Measurements from ENCODE around the gene TMEM273. TPM values are rescaled to one million over a fixed set of nuclear protein-coding genes. Genes with fewer than 3 reads are reported as not detected.

Gene TMEM273
- total RNA-seq, 5 donors from 2014 or later (not counting 1 experiment from before 2014, with no cell fraction given) = 8.4 to 22.9 (median 15.6) TPM

DNA sequence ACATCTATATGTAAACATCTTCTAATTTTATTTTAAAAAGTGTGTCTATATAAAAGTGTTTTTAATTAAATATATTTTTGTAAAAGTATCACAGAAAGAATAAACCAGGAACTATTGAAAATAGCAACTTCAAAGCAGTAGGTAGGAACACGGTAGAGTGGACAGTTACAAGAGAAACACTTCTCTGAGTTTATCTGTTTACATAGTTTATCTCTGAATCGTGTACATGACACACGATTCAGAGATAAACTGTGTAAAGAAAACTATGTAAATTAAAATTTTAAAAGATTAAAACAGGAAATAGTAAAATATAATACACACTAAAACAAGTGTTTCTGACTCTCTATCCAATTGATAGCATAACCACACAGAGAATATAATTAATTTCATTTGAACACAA lies 29.3 kb downstream of the TMEM273 start:
- no peaks in the 10 kb centered on the region for H3K36me3 Mint-ChIP-seq
- no CpG with 5 or more reads among the region's 3 CpGs for WGBS (ENCODE audit: insufficient coverage)
- Histone ChIP-seq H3K36me3 (ENCODE audit: control insufficient read depth in 2 of 2, extremely low read depth in 1 of 2, insufficient read depth in 1 of 2, low read length in 1 of 2) (no peaks in the 10 kb centered on the region), H3K4me3 (ENCODE audit: control insufficient read depth in 1 of 2, extremely low read depth in 1 of 2, low read length in 1 of 2) (no peak overlapping the region), H3K4me1 (ENCODE audit: control insufficient read depth in 1 of 2, extremely low read depth in 1 of 2, insufficient read depth in 2 of 2, low read length in 2 of 2) (peaks cover 0 to 6% of the 10 kb centered on the region in 2 experiments), H3K27ac (ENCODE audit: low read length) (no peak overlapping the region), H3K9me3 (no peaks in the 10 kb centered on the region), H3K27me3 (replicated peaks in 1 of 2; ENCODE audit: control insufficient read depth in 2 of 2, extremely low read depth in 1 of 2, insufficient read depth in 2 of 2, low read length in 1 of 2) (peaks cover 0 to 6% of the 10 kb centered on the region in 2 experiments)
- no peak for DNase-seq
- ChIA-PET CTCF (no interaction called here), POLR2A (no interaction called here)
- no peak overlapping the region for H3K27ac Mint-ChIP-seq
- no peak overlapping the region for H3K4me3 Mint-ChIP-seq
- H3K27me3 Mint-ChIP-seq = peaks cover 0 to 18% of the 10 kb centered on the region in 2 donors
- no peak for ATAC-seq (replicated peaks in 1 of 4)
- H3K9me3 Mint-ChIP-seq = no peaks in the 10 kb centered on the region
- peaks cover 3 to 18% (median 9%) of the 10 kb centered on the region in 3 donors for H3K4me1 Mint-ChIP-seq

DNA sequence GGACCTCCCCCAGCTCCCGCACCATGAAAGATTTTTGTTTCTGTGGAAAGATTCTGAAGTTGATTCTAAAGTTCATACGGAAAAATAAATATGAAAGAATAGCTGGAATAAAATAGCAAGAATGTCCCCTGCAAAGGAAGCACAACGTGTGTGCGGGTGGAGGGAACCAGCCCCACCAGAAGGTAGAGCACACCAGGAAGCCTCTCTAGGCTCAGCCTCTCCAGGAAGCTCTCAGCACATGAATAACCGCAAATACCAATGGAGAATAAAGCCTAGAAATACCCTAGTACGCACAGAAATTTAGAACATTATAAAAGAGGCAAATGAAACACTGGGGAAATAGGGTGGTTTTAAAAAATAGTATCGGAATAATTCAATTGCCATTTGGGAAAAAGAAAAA lies 29.8 kb downstream of the TMEM273 start:
- H3K9me3 Mint-ChIP-seq = no peaks in the 10 kb centered on the region
- WGBS (ENCODE audit: insufficient coverage) = 83% methylated on average over 3 of the region's 7 CpGs
- Histone ChIP-seq H3K4me1 (ENCODE audit: control insufficient read depth in 1 of 2, extremely low read depth in 1 of 2, insufficient read depth in 2 of 2, low read length in 2 of 2) (peaks cover 0 to 6% of the 10 kb centered on the region in 2 experiments), H3K4me3 (ENCODE audit: control insufficient read depth in 1 of 2, extremely low read depth in 1 of 2, low read length in 1 of 2) (no peak overlapping the region), H3K36me3 (ENCODE audit: control insufficient read depth in 2 of 2, extremely low read depth in 1 of 2, insufficient read depth in 1 of 2, low read length in 1 of 2) (no peaks in the 10 kb centered on the region), H3K27me3 (replicated peaks in 1 of 2; ENCODE audit: control insufficient read depth in 2 of 2, extremely low read depth in 1 of 2, insufficient read depth in 2 of 2, low read length in 1 of 2) (peaks cover 0 to 8% of the 10 kb centered on the region in 2 experiments), H3K9me3 (no peaks in the 10 kb centered on the region), H3K27ac (ENCODE audit: low read length) (no peak overlapping the region)
- H3K27me3 Mint-ChIP-seq = peaks cover 0 to 20% of the 10 kb centered on the region in 2 donors
- peaks cover 1 to 18% (median 9%) of the 10 kb centered on the region in 3 donors for H3K4me1 Mint-ChIP-seq
- ChIA-PET CTCF (no interaction called here), POLR2A (no interaction called here)
- H3K36me3 Mint-ChIP-seq = no peaks in the 10 kb centered on the region
- ATAC-seq (replicated peaks in 1 of 4) (no peak), DNase-seq (no peak)
- no peak overlapping the region for H3K4me3 Mint-ChIP-seq
- H3K27ac Mint-ChIP-seq = no peak overlapping the region

DNA sequence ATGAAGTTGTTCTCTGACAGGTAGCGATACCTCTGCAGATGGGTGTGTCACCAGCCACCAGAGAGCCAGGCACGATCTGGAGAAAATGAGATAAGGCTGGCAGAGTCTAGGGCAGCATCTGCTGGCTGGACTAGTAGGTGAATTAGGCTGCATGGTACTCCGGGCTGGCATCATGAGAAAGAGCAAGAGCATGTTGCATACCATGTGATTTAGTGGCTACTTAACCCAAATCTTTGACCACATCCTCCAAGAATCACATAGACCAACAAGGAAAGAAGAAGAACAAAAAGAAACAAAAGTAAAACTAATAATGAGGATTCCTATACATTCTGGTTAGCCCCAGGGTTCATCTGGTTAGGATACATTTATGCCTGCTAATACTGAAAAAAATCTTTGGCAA lies 31.0 kb downstream of the TMEM273 start:
- ChIA-PET CTCF (no interaction called here), POLR2A (no interaction called here)
- no peaks in the 10 kb centered on the region for H3K9me3 ChIP-seq
- peaks cover 0 to 25% of the 10 kb centered on the region in 2 donors for H3K27me3 Mint-ChIP-seq
- H3K27me3 ChIP-seq (replicated peaks in 1 of 2; ENCODE audit: control insufficient read depth in 2 of 2, extremely low read depth in 1 of 2, insufficient read depth in 2 of 2, low read length in 1 of 2) = peaks cover 0 to 3% of the 10 kb centered on the region in 2 experiments
- H3K27ac ChIP-seq (ENCODE audit: low read length) = no peak overlapping the region
- no peaks in the 10 kb centered on the region for H3K9me3 Mint-ChIP-seq
- peaks cover 1 to 18% (median 9%) of the 10 kb centered on the region in 3 donors for H3K4me1 Mint-ChIP-seq
- DNase-seq (no peak), ATAC-seq (replicated peaks in 1 of 4) (no peak)
- no peak overlapping the region for H3K4me3 Mint-ChIP-seq
- 100% methylated on average over 1 of the region's 3 CpGs for WGBS (ENCODE audit: insufficient coverage)
- no peak overlapping the region for H3K27ac Mint-ChIP-seq
- H3K36me3 Mint-ChIP-seq = no peaks in the 10 kb centered on the region
- no peak overlapping the region for H3K4me3 ChIP-seq (ENCODE audit: control insufficient read depth in 1 of 2, extremely low read depth in 1 of 2, low read length in 1 of 2)
- no peaks in the 10 kb centered on the region for H3K36me3 ChIP-seq (ENCODE audit: control insufficient read depth in 2 of 2, extremely low read depth in 1 of 2, insufficient read depth in 1 of 2, low read length in 1 of 2)
- peaks cover 0 to 6% of the 10 kb centered on the region in 2 experiments for H3K4me1 ChIP-seq (ENCODE audit: control insufficient read depth in 1 of 2, extremely low read depth in 1 of 2, insufficient read depth in 2 of 2, low read length in 2 of 2)

DNA sequence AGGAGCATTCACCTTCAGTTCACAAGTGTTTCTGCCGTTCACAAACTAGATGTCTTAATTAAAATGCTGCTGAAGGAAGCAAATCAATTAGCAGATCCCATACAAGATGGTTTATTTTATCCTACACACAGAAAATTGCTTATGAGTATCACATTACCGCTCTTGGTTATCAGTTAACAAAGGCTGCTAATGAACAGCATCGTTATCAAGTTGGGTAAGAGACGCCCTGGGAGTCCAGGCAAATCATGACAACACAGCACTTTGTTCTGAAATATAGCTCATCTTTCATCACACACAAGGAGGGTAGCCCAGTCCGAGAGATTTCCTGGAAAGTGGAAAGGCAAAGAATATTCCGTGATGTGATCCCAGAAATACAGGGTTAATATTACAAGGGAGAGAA lies 33.5 kb downstream of the TMEM273 start:
- Mint-ChIP-seq H3K27me3 (peaks cover 4 to 25% of the 10 kb centered on the region in 2 donors), H3K4me3 (no peak overlapping the region), H3K36me3 (no peaks in the 10 kb centered on the region), H3K9me3 (no peaks in the 10 kb centered on the region), H3K27ac (no peak overlapping the region), H3K4me1 (peaks cover 1 to 16% (median 9%) of the 10 kb centered on the region in 3 donors)
- H3K9me3 ChIP-seq = no peaks in the 10 kb centered on the region
- ChIA-PET POLR2A (no interaction called here), CTCF (no interaction called here)
- no peaks in the 10 kb centered on the region for H3K36me3 ChIP-seq (ENCODE audit: control insufficient read depth in 2 of 2, extremely low read depth in 1 of 2, insufficient read depth in 1 of 2, low read length in 1 of 2)
- DNase-seq (no peak), ATAC-seq (replicated peaks in 1 of 4) (no peak)
- no peak overlapping the region for H3K27ac ChIP-seq (ENCODE audit: low read length)
- no CpG with 5 or more reads among the region's 6 CpGs for WGBS (ENCODE audit: insufficient coverage)
- H3K27me3 ChIP-seq (replicated peaks in 1 of 2; ENCODE audit: control insufficient read depth in 2 of 2, extremely low read depth in 1 of 2, insufficient read depth in 2 of 2, low read length in 1 of 2) = peaks cover 0 to 3% of the 10 kb centered on the region in 2 experiments
- H3K4me3 ChIP-seq (ENCODE audit: control insufficient read depth in 1 of 2, extremely low read depth in 1 of 2, low read length in 1 of 2) = no peak overlapping the region
- H3K4me1 ChIP-seq (ENCODE audit: control insufficient read depth in 1 of 2, extremely low read depth in 1 of 2, insufficient read depth in 2 of 2, low read length in 2 of 2) = peaks cover 0 to 6% of the 10 kb centered on the region in 2 experiments

DNA sequence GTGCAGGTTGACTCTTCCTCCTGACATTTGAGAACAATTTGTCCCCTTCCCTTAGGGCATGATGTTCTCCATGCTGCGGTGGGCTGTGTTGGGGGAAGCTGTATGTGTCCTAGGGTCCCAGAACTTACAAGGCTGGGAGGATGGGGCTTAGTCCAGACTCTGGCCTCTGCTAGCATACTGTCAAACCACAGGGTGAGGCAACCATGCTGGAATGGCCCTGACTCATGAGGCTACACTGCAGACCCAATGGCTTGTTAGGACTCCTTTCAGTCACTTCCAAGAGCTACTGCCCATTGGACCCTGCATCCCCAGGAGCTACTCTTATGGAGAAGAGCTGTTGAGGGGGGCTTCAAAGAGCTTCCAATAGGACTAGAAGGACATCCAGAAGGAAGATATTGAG lies 34.2 kb downstream of the TMEM273 start:
- Mint-ChIP-seq H3K36me3 (no peaks in the 10 kb centered on the region), H3K9me3 (no peaks in the 10 kb centered on the region), H3K4me1 (peaks cover 1 to 16% (median 9%) of the 10 kb centered on the region in 3 donors), H3K27me3 (peaks cover 4 to 25% of the 10 kb centered on the region in 2 donors), H3K27ac (no peak overlapping the region), H3K4me3 (no peak overlapping the region)
- Histone ChIP-seq H3K36me3 (ENCODE audit: control insufficient read depth in 2 of 2, extremely low read depth in 1 of 2, insufficient read depth in 1 of 2, low read length in 1 of 2) (no peaks in the 10 kb centered on the region), H3K4me1 (ENCODE audit: control insufficient read depth in 1 of 2, extremely low read depth in 1 of 2, insufficient read depth in 2 of 2, low read length in 2 of 2) (peaks cover 0 to 6% of the 10 kb centered on the region in 2 experiments), H3K4me3 (ENCODE audit: control insufficient read depth in 1 of 2, extremely low read depth in 1 of 2, low read length in 1 of 2) (no peak overlapping the region), H3K27ac (ENCODE audit: low read length) (no peak overlapping the region), H3K9me3 (no peaks in the 10 kb centered on the region), H3K27me3 (replicated peaks in 1 of 2; ENCODE audit: control insufficient read depth in 2 of 2, extremely low read depth in 1 of 2, insufficient read depth in 2 of 2, low read length in 1 of 2) (peaks cover 0 to 3% of the 10 kb centered on the region in 2 experiments)
- POLR2A ChIA-PET = no interaction called here
- CTCF ChIA-PET = no interaction called here
- WGBS (ENCODE audit: insufficient coverage) = no CpG with 5 or more reads among the region's 1 CpG
- DNase-seq = no peak
- no peak for ATAC-seq (replicated peaks in 1 of 4)

DNA sequence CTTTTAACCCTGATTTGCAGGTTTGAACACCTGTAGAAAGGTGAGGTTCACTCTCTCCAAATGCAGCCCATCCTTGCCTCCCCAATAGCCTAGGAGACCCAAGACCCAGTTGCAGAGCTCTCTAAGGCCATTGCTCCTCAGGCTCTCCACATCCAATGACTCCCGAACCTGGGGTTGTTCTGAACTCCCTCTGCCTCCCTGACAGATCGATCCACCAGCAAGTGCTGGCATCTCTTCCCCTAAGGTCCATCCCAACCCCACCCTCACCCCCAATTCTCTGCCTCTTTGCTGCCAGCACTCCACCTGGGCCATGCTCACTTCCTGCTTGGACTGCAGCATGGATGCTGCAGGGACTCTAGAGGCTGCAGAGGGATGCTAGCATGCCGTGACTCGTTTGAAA lies 35.1 kb downstream of the TMEM273 start:
- ChIA-PET CTCF (no interaction called here), POLR2A (no interaction called here)
- H3K4me1 ChIP-seq (ENCODE audit: control insufficient read depth in 1 of 2, extremely low read depth in 1 of 2, insufficient read depth in 2 of 2, low read length in 2 of 2) = peaks cover 0 to 6% of the 10 kb centered on the region in 2 experiments
- H3K36me3 ChIP-seq (ENCODE audit: control insufficient read depth in 2 of 2, extremely low read depth in 1 of 2, insufficient read depth in 1 of 2, low read length in 1 of 2) = no peaks in the 10 kb centered on the region
- peaks cover 4 to 25% of the 10 kb centered on the region in 2 donors for H3K27me3 Mint-ChIP-seq
- DNase-seq (no peak), ATAC-seq (replicated peaks in 1 of 4) (no peak)
- H3K4me3 ChIP-seq (ENCODE audit: control insufficient read depth in 1 of 2, extremely low read depth in 1 of 2, low read length in 1 of 2) = no peak overlapping the region
- H3K36me3 Mint-ChIP-seq = no peaks in the 10 kb centered on the region
- H3K4me1 Mint-ChIP-seq = peaks cover 1 to 12% (median 9%) of the 10 kb centered on the region in 3 donors
- no peaks in the 10 kb centered on the region for H3K9me3 ChIP-seq
- H3K27ac ChIP-seq (ENCODE audit: low read length) = no peak overlapping the region
- H3K27ac Mint-ChIP-seq = no peak overlapping the region
- WGBS (ENCODE audit: insufficient coverage) = 61% methylated on average over 4 of the region's 4 CpGs
- no peak overlapping the region for H3K4me3 Mint-ChIP-seq
- H3K27me3 ChIP-seq (replicated peaks in 1 of 2; ENCODE audit: control insufficient read depth in 2 of 2, extremely low read depth in 1 of 2, insufficient read depth in 2 of 2, low read length in 1 of 2) = peaks cover 0 to 3% of the 10 kb centered on the region in 2 experiments
- H3K9me3 Mint-ChIP-seq = peaks cover 0 to 4% (median 3%) of the 10 kb centered on the region in 3 donors

DNA sequence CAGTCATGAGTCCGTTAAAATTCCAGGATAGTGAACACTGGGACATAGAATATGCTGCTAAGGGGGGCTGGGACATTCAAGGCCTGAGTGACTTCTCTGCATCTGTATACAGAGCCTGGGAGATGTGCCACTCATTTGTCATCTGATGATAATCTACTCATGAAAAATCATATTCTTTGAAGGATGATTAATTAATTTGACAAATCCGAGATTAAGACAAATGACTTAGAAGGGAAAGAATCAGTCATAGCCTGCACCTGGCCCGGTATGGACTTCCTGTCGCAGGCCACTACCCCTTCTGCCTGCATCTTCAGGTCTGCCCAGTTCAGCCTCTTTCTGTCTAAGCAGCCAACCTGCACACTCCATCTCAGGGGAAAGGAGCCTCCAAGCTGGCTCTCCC lies 35.5 kb downstream of the TMEM273 start:
- H3K36me3 ChIP-seq (ENCODE audit: control insufficient read depth in 2 of 2, extremely low read depth in 1 of 2, insufficient read depth in 1 of 2, low read length in 1 of 2) = no peaks in the 10 kb centered on the region
- no peak overlapping the region for H3K4me3 ChIP-seq (ENCODE audit: control insufficient read depth in 1 of 2, extremely low read depth in 1 of 2, low read length in 1 of 2)
- CTCF ChIA-PET = no interaction called here
- WGBS (ENCODE audit: insufficient coverage) = 72% methylated on average over 4 of the region's 4 CpGs
- POLR2A ChIA-PET = interaction anchor here in 1 of 2 donors (0.6 kb wide), 1 partner anchor 402 kb away, joined by 3 read pairs; no protein-coding TSS in a partner anchor
- Mint-ChIP-seq H3K9me3 (peaks cover 0 to 7% (median 4%) of the 10 kb centered on the region in 3 donors), H3K36me3 (no peaks in the 10 kb centered on the region), H3K4me3 (no peak overlapping the region), H3K4me1 (peaks cover 1 to 10% (median 9%) of the 10 kb centered on the region in 3 donors), H3K27ac (no peak overlapping the region), H3K27me3 (peaks cover 4 to 25% of the 10 kb centered on the region in 2 donors)
- H3K9me3 ChIP-seq = no peaks in the 10 kb centered on the region
- peaks cover 0 to 6% of the 10 kb centered on the region in 2 experiments for H3K4me1 ChIP-seq (ENCODE audit: control insufficient read depth in 1 of 2, extremely low read depth in 1 of 2, insufficient read depth in 2 of 2, low read length in 2 of 2)
- no peak for ATAC-seq (replicated peaks in 1 of 4)
- H3K27me3 ChIP-seq (replicated peaks in 1 of 2; ENCODE audit: control insufficient read depth in 2 of 2, extremely low read depth in 1 of 2, insufficient read depth in 2 of 2, low read length in 1 of 2) = peaks cover 0 to 3% of the 10 kb centered on the region in 2 experiments
- H3K27ac ChIP-seq (ENCODE audit: low read length) = no peak overlapping the region
- no peak for DNase-seq

Data from T-cell (primary cell).